Ectodermal cell (in vitro differentiated cells): ENCODE measurements around the gene ADORA3.

Experiments used
- H3K27ac ChIP-seq: 2 replicates; pipeline ENCODE4 v1.7.0; 2013; ENCODE audit warnings: mild to moderate bottlenecking, low read depth, low read length; ENCODE audit not compliant: insufficient read depth, poor library complexity, severe bottlenecking
- H3K27me3 ChIP-seq: 2 replicates; pipeline ENCODE4 v1.7.0; 2013; ENCODE audit warnings: mild to moderate bottlenecking, low read length; ENCODE audit not compliant: insufficient read depth, control insufficient read depth, poor library complexity, severe bottlenecking
- H3K36me3 ChIP-seq: one replicate; pipeline ENCODE4 v1.7.0; 2013; ENCODE audit warnings: low read length; ENCODE audit not compliant: control insufficient read depth, insufficient read depth
- H3K4me1 ChIP-seq: one replicate; pipeline ENCODE4 v1.7.0; 2013; ENCODE audit warnings: low read length; ENCODE audit not compliant: control insufficient read depth, insufficient read depth
- H3K4me3 ChIP-seq: 2 replicates; pipeline ENCODE4 v1.7.0; 2013; ENCODE audit warnings: low read depth, low read length, control low read depth; ENCODE audit not compliant: insufficient read depth
- H3K9me3 ChIP-seq: 2 replicates; pipeline ENCODE4 v1.7.0; 2013; ENCODE audit warnings: mild to moderate bottlenecking, low read length, moderate library complexity; ENCODE audit not compliant: control insufficient read depth
- WGBS, 2 experiments: methylation state at CpG; one replicate each; pipeline ENCODE4 v1.1.7; 2013; ENCODE audit warnings: missing lambda C conversion rate in 2 of 2; 5-methylcytosine and 5-hydroxymethylcytosine counted together

The ADORA3 gene

GRCh38 chr1:111476761-111477309 is 26.6 kb downstream of the ADORA3 start:
- no peak overlapping the region for H3K27ac ChIP-seq
- H3K36me3 ChIP-seq: no peaks in the 10 kb centered on the region
- H3K4me1 ChIP-seq: no peaks in the 10 kb centered on the region
- H3K27me3 ChIP-seq: no peaks in the 10 kb centered on the region
- no peak overlapping the region for H3K4me3 ChIP-seq
- WGBS, 2 experiments: 76 to 91% methylated on average over 2 of the region's 2 CpGs
- no peaks in the 10 kb centered on the region for H3K9me3 ChIP-seq

- no peak overlapping the region for H3K27ac ChIP-seq
- H3K4me3 ChIP-seq: no peak overlapping the region
- no peaks in the 10 kb centered on the region for H3K9me3 ChIP-seq
- H3K36me3 ChIP-seq: no peaks in the 10 kb centered on the region
- H3K4me1 ChIP-seq: no peaks in the 10 kb centered on the region
- no peaks in the 10 kb centered on the region for H3K27me3 ChIP-seq
Measured at GRCh38 chr1:111476214-111476613, 27.2 kb downstream of the ADORA3 start.

GRCh38 chr1:111475701-111476100 is 27.7 kb downstream of the ADORA3 start:
- Histone ChIP-seq H3K4me1 (no peaks in the 10 kb centered on the region), H3K27me3 (no peaks in the 10 kb centered on the region), H3K27ac (no peak overlapping the region), H3K4me3 (no peak overlapping the region), H3K36me3 (no peaks in the 10 kb centered on the region), H3K9me3 (no peaks in the 10 kb centered on the region)
- WGBS, 2 experiments: 91 to 92% methylated on average over 5 of the region's 5 CpGs

- no peaks in the 10 kb centered on the region for H3K27me3 ChIP-seq
- H3K9me3 ChIP-seq: no peaks in the 10 kb centered on the region
- H3K4me3 ChIP-seq: no peak overlapping the region
- 92 to 94% methylated on average over 3 to 4 of the region's 4 CpGs for WGBS, 2 experiments
- no peaks in the 10 kb centered on the region for H3K4me1 ChIP-seq
- H3K27ac ChIP-seq: no peak overlapping the region
- no peaks in the 10 kb centered on the region for H3K36me3 ChIP-seq
Measured at GRCh38 chr1:111474521-111474920, 28.9 kb downstream of the ADORA3 start.

- H3K9me3 ChIP-seq: no peaks in the 10 kb centered on the region
- H3K27ac ChIP-seq: no peak overlapping the region
- no peaks in the 10 kb centered on the region for H3K4me1 ChIP-seq
- H3K4me3 ChIP-seq: no peak overlapping the region
- no peaks in the 10 kb centered on the region for H3K36me3 ChIP-seq
- WGBS, 2 experiments: 94% methylated on average over 5 of the region's 5 CpGs
- no peaks in the 10 kb centered on the region for H3K27me3 ChIP-seq
Measured at GRCh38 chr1:111474106-111474505, 29.3 kb downstream of the ADORA3 start.

- no peaks in the 10 kb centered on the region for H3K27me3 ChIP-seq
- WGBS, 2 experiments: 82 to 92% methylated on average over 3 of the region's 3 CpGs
Measured at GRCh38 chr1:111471538-111471937, 31.9 kb downstream of the ADORA3 start.

GRCh38 chr1:111471012-111471411 is 32.4 kb downstream of the ADORA3 start:
- Histone ChIP-seq H3K27ac (no peak overlapping the region), H3K4me3 (no peak overlapping the region), H3K9me3 (no peaks in the 10 kb centered on the region), H3K4me1 (no peaks in the 10 kb centered on the region), H3K36me3 (no peaks in the 10 kb centered on the region), H3K27me3 (no peaks in the 10 kb centered on the region)
- WGBS, 2 experiments: 86 to 92% methylated on average over 3 of the region's 3 CpGs

More at GRCh38 chr1:111471538-111471937, 31.9 kb downstream of the ADORA3 start:
- Histone ChIP-seq H3K9me3 (no peaks in the 10 kb centered on the region), H3K27ac (no peak overlapping the region), H3K4me1 (no peaks in the 10 kb centered on the region), H3K36me3 (no peaks in the 10 kb centered on the region), H3K4me3 (no peak overlapping the region)

GRCh38 chr1:111470596-111470995 is 32.8 kb downstream of the ADORA3 start:
- 91 to 98% methylated on average over 5 of the region's 5 CpGs for WGBS, 2 experiments
- no peak overlapping the region for H3K4me3 ChIP-seq

GRCh38 chr1:111469539-111469938 is 33.9 kb downstream of the ADORA3 start:
- Histone ChIP-seq H3K27ac (no peak overlapping the region), H3K27me3 (no peaks in the 10 kb centered on the region), H3K9me3 (no peaks in the 10 kb centered on the region), H3K4me1 (no peaks in the 10 kb centered on the region), H3K36me3 (no peaks in the 10 kb centered on the region), H3K4me3 (no peak overlapping the region)

More at GRCh38 chr1:111470596-111470995, 32.8 kb downstream of the ADORA3 start:
- Histone ChIP-seq H3K27ac (no peak overlapping the region), H3K4me1 (no peaks in the 10 kb centered on the region), H3K9me3 (no peaks in the 10 kb centered on the region), H3K27me3 (no peaks in the 10 kb centered on the region), H3K36me3 (no peaks in the 10 kb centered on the region)

GRCh38 chr1:111468717-111469100 is 34.7 kb downstream of the ADORA3 start:
- Histone ChIP-seq H3K27me3 (no peaks in the 10 kb centered on the region), H3K36me3 (no peaks in the 10 kb centered on the region), H3K27ac (no peak overlapping the region), H3K9me3 (no peaks in the 10 kb centered on the region), H3K4me3 (no peak overlapping the region), H3K4me1 (no peaks in the 10 kb centered on the region)
